HepG2 (cell line): Measurements from ENCODE around the gene DIP2C. TPM values are rescaled to one million over a fixed set of nuclear protein-coding genes. Genes with fewer than 3 reads are reported as not detected.

Experiments
- ARID5B ChIP-seq: IDR thresholded peaks from 2 replicates; pipeline ENCODE4 v1.4.0; 2020; ENCODE audit warnings: mild to moderate bottlenecking, missing genetic modification reagents
- ATM ChIP-seq: fragments of 450-650 bp; IDR thresholded peaks from 2 replicates; pipeline ENCODE4 v1.7.1; 2017; ENCODE audit warnings: mild to moderate bottlenecking, borderline replicate concordance
- DRAP1 ChIP-seq: IDR thresholded peaks from 2 replicates; pipeline ENCODE4 v1.6.1; 2016; ENCODE audit warnings: missing genetic modification reagents, missing compliant biosample characterization
- HMGXB3 ChIP-seq: sonication (generic); formaldehyde crosslinking; IDR thresholded peaks from 2 replicates; pipeline ENCODE4 v1.4.0; 2020; ENCODE audit warnings: missing genetic modification reagents, borderline replicate concordance
- KLF16 ChIP-seq, 2 experiments: sonication (generic) in 1 of 2; formaldehyde crosslinking in 1 of 2; IDR thresholded peaks; 2 replicates each; pipeline versions ENCODE4 v1.6.1 to v1.8.0; 2016 to 2023; ENCODE audit warnings: missing genetic modification reagents in 2 of 2, missing compliant biosample characterization in 1 of 2
- MIXL1 ChIP-seq: IDR thresholded peaks from 2 replicates; pipeline ENCODE4 v1.6.1; 2016
- MTA3 ChIP-seq: sonication (generic); formaldehyde crosslinking; IDR thresholded peaks from 2 replicates; pipeline ENCODE4 v1.4.0; 2020; ENCODE audit warnings: missing genetic modification reagents
- MYPOP ChIP-seq: sonication (generic); formaldehyde crosslinking; IDR thresholded peaks from 2 replicates; pipeline ENCODE4 v1.8.1; 2023; ENCODE audit warnings: mild to moderate bottlenecking, moderate library complexity, missing genetic modification reagents
- PCBP1 ChIP-seq: fragments of 200-400 bp; formaldehyde crosslinking; IDR thresholded peaks from 2 replicates; pipeline ENCODE4 v1.6.1; 2017; ENCODE audit warnings: mild to moderate bottlenecking, low read depth, low read length, borderline replicate concordance
- RARG ChIP-seq: sonication (generic); formaldehyde crosslinking; IDR thresholded peaks from 2 replicates; pipeline ENCODE4 v1.4.0; 2020; ENCODE audit warnings: low read depth, mild to moderate bottlenecking, missing genetic modification reagents
- SALL1 ChIP-seq: sonication (generic); formaldehyde crosslinking; IDR thresholded peaks from 2 replicates; pipeline ENCODE4 v1.8.0; 2022; ENCODE audit warnings: mild to moderate bottlenecking, missing genetic modification reagents
- SAP130 ChIP-seq: IDR thresholded peaks from 2 replicates; pipeline ENCODE4 v1.6.1; 2016; ENCODE audit warnings: low read depth
- SCMH1 ChIP-seq: sonication (generic); formaldehyde crosslinking; IDR thresholded peaks from 2 replicates; pipeline ENCODE4 v1.9.0; 2021; ENCODE audit warnings: missing genetic modification reagents, mild to moderate bottlenecking, borderline replicate concordance
- TAF1 ChIP-seq: sonication (generic); formaldehyde crosslinking; IDR thresholded peaks from 2 replicates; pipeline ENCODE4 v1.4.0; 2020; ENCODE audit warnings: missing genetic modification reagents
- ZNF136 ChIP-seq: sonication (generic); formaldehyde crosslinking; IDR thresholded peaks from 2 replicates; pipeline ENCODE4 v1.8.1; 2022; ENCODE audit warnings: low read depth, mild to moderate bottlenecking, moderate library complexity, missing genetic modification reagents
- ZNF580 ChIP-seq: IDR thresholded peaks from 2 replicates; pipeline ENCODE4 v1.6.1; 2016; ENCODE audit warnings: low read depth, borderline replicate concordance
- ZNF720 ChIP-seq: sonication (generic); formaldehyde crosslinking; IDR thresholded peaks from 2 replicates; pipeline ENCODE4 v1.4.0; 2020; ENCODE audit warnings: missing genetic modification reagents
- ZNF770 ChIP-seq: sonication (generic); formaldehyde crosslinking; IDR thresholded peaks from 2 replicates; pipeline ENCODE4 v1.5.0; 2020; ENCODE audit warnings: mild to moderate bottlenecking, missing genetic modification reagents
- polyA plus RNA-seq, 8 experiments: library from polyadenylated mRNA; depleted of rRNA in 3 of 8; stranded (reverse) in 7 of 8; unstranded in 1 of 8; fragments of >200 nt; fragmentation: Illumina TruSeq in 4 of 8; extraction: Trizol in 4 of 8; gene quantifications; 2 replicates each; pipeline versions ENCODE4 v1.2.1 to v1.2.3, GENCODE V29; 2011 to 2016; ENCODE audit warnings: low read depth in 4 of 8, missing spikeins in 1 of 8, mixed read lengths in 1 of 8; ENCODE audit not compliant: insufficient read depth in 1 of 8
- total RNA-seq, 5 experiments: library from RNA; depleted of rRNA; stranded (reverse); fragments of >200 nt; fragmentation: Illumina TruSeq; extraction: Trizol; gene quantifications; 2 replicates each; pipeline ENCODE4 v1.2.3, GENCODE V29; 2016; ENCODE audit warnings: low read depth in 1 of 5

Gene DIP2C
- total and polyA plus RNA-seq, 2 of the 13 experiments (the other 11 are each of a cell fraction or from before 2014, with no cell fraction given), result 2.2 to 2.7 TPM

- TF ChIP-seq HMGXB3 (CRISPR knock-in tag) (no peak), ZNF580 (no peak), ARID5B (CRISPR knock-in tag) (peak; percentile 27), PCBP1 (no peak), DRAP1 (CRISPR knock-in tag) (0 out of 2 replicates have a peak, but pooled peaks have one; percentile 9), SCMH1 (CRISPR knock-in tag) (no peak), ZNF136 (CRISPR knock-in tag) (no peak), KLF16 (CRISPR knock-in tag; IDR thresholded peaks at IDR 0.05) (no peak), SAP130 (CRISPR knock-in tag) (peak; percentile 37; the same call in 1 of the 2 replicates), MIXL1 (CRISPR knock-in tag) (no peak), SALL1 (CRISPR knock-in tag) (peak; percentile 55; the same call in 1 of the 2 replicates), ZNF720 (CRISPR knock-in tag) (no peak), TAF1 (CRISPR knock-in tag) (no peak), MTA3 (no peak), RARG (CRISPR knock-in tag) (no peak), MYPOP (CRISPR knock-in tag) (no peak), ATM (no peak), ZNF770 (CRISPR knock-in tag) (no peak)
These were observed 382.7 kb downstream of the DIP2C start (continued) for GRCh38 chr10:306675-307185.
